CD14-positive monocyte (primary cell): ENCODE measurements around the gene SMARCC1. TPM values are rescaled to one million over a fixed set of nuclear protein-coding genes. Genes with fewer than 3 reads are reported as not detected.
A peak's percentile ranks its signal among the peaks of the same experiment; 100 is the strongest.

Experiments used
- DNase-seq, 3 donors: peaks; one replicate each; pipeline ENCODE4 v3.0.0-alpha.2; 2011 to 2022
- H2AFZ ChIP-seq: 2 replicates; pipeline ENCODE4 v1.6.0; 2012; ENCODE audit warnings: mild to moderate bottlenecking, low read depth, low read length, inconsistent platforms; ENCODE audit not compliant: insufficient read depth, poor library complexity, severe bottlenecking
- H3K27ac ChIP-seq, 2 donors: 1 replicate in 1 of 2; 2 replicates in 1 of 2; pipeline ENCODE4 v1.5.1; 2012 to 2013; ENCODE audit warnings: low read length in 2 of 2, control low read depth in 1 of 2, inconsistent platforms in 1 of 2, low read depth in 1 of 2, mild to moderate bottlenecking in 1 of 2
- H3K27me3 ChIP-seq, 2 donors: one replicate each; pipeline versions ENCODE4 v1.6.0 to v1.6.1; 2011 to 2013; ENCODE audit warnings: low read length in 2 of 2; ENCODE audit not compliant: control insufficient read depth in 2 of 2, insufficient read depth in 2 of 2
- H3K36me3 ChIP-seq, 2 donors: replicated peaks in 1 of 2; 1 replicate in 1 of 2; 2 replicates in 1 of 2; pipeline versions ENCODE4 v1.5.1 to v1.6.1; 2012 to 2013; ENCODE audit warnings: low read length in 2 of 2, control low read depth in 1 of 2, inconsistent platforms in 1 of 2, mild to moderate bottlenecking in 1 of 2; ENCODE audit not compliant: insufficient read depth in 2 of 2, control insufficient read depth in 1 of 2
- H3K4me1 ChIP-seq, 2 donors: 1 replicate in 1 of 2; 2 replicates in 1 of 2; pipeline versions ENCODE4 v1.5.1 to v1.6.1; 2012 to 2013; ENCODE audit warnings: low read length in 2 of 2, control low read depth in 1 of 2, inconsistent platforms in 1 of 2, mild to moderate bottlenecking in 1 of 2, moderate library complexity in 1 of 2; ENCODE audit not compliant: insufficient read depth in 2 of 2, control insufficient read depth in 1 of 2
- H3K4me2 ChIP-seq: replicated peaks from 2 replicates; pipeline ENCODE3; 2012; ENCODE audit warnings: low read length, moderate library complexity, mild to moderate bottlenecking; ENCODE audit not compliant: poor library complexity, severe bottlenecking; ENCODE audit errors: extremely low read depth
- H3K4me3 ChIP-seq, 3 experiments: fragments of 200-600 bp in 1 of 3; sonication (generic) in 1 of 3; replicated peaks in 1 of 3; 1 replicate in 2 of 3; 2 replicates in 1 of 3; pipeline ENCODE4 v1.5.1; 2011 to 2013; ENCODE audit warnings: low read length in 3 of 3, mild to moderate bottlenecking in 3 of 3, control low read depth in 2 of 3, low read depth in 2 of 3, inconsistent platforms in 1 of 3, moderate library complexity in 1 of 3
- H3K79me2 ChIP-seq: 2 replicates; pipeline ENCODE4 v1.6.0; 2012; ENCODE audit warnings: mild to moderate bottlenecking, control low read depth, inconsistent platforms, low read length, moderate library complexity; ENCODE audit not compliant: insufficient read depth
- H3K9ac ChIP-seq: 2 replicates; pipeline ENCODE4 v1.6.0; 2017; ENCODE audit warnings: low read length, mild to moderate bottlenecking; ENCODE audit not compliant: insufficient read depth, poor library complexity, severe bottlenecking
- H3K9me3 ChIP-seq, 2 donors: replicated peaks in 1 of 2; 1 replicate in 1 of 2; 2 replicates in 1 of 2; pipeline versions ENCODE4 v1.5.1 to v1.6.1; 2012 to 2013; ENCODE audit warnings: low read length in 2 of 2, control low read depth in 1 of 2; ENCODE audit not compliant: control insufficient read depth in 1 of 2, insufficient read depth in 1 of 2
- H4K20me1 ChIP-seq: 2 replicates; pipeline ENCODE4 v1.6.0; 2012; ENCODE audit warnings: mild to moderate bottlenecking, low read length, control low read depth, moderate library complexity; ENCODE audit not compliant: insufficient read depth
- H3K27ac Mint-ChIP-seq, 7 donors: one replicate each; pipeline ENCODE4 v1.8.0; 2020; ENCODE audit warnings: mild to moderate bottlenecking in 7 of 7, mixed read lengths in 7 of 7, moderate library complexity in 6 of 7, inconsistent platforms in 2 of 7
- H3K27me3 Mint-ChIP-seq, 3 donors: one replicate each; pipeline ENCODE4 v1.8.0; 2021 to 2022; ENCODE audit warnings: low read depth in 3 of 3, mild to moderate bottlenecking in 3 of 3, mixed read lengths in 3 of 3, moderate library complexity in 3 of 3, inconsistent platforms in 1 of 3
- H3K36me3 Mint-ChIP-seq, 2 donors: one replicate each; pipeline ENCODE4 v1.8.0; 2020; ENCODE audit warnings: mixed read lengths in 2 of 2, inconsistent platforms in 1 of 2, mild to moderate bottlenecking in 1 of 2
- H3K4me1 Mint-ChIP-seq: one replicate; pipeline ENCODE4 v1.8.0; 2020; ENCODE audit warnings: mild to moderate bottlenecking, mixed read lengths
- H3K4me3 Mint-ChIP-seq, 2 donors: one replicate each; pipeline ENCODE4 v1.8.0; 2020; ENCODE audit warnings: mild to moderate bottlenecking in 2 of 2, mixed read lengths in 2 of 2, moderate library complexity in 1 of 2
- H3K9me3 Mint-ChIP-seq, 7 donors: one replicate each; pipeline ENCODE4 v1.8.0; 2020 to 2022; ENCODE audit warnings: mixed read lengths in 7 of 7, mild to moderate bottlenecking in 6 of 7, moderate library complexity in 6 of 7, inconsistent platforms in 2 of 7
- CTCF ChIP-seq: fragments of 200-600 bp; IDR thresholded peaks from one replicate; pipeline ENCODE4 v1.8.0; 2022; ENCODE audit warnings: antibody characterized with exemption, mild to moderate bottlenecking
- WGBS: methylation state at CpG from one replicate; pipeline ENCODE4 v1.1.5; 2013; ENCODE audit warnings: missing lambda C conversion rate; ENCODE audit not compliant: insufficient coverage; 5-methylcytosine and 5-hydroxymethylcytosine counted together
- intact Hi-C, 2 donors: fragments of 100-400 bp; cut with micrococcal nuclease; formaldehyde crosslinking; loops; one replicate each; pipeline versions ENCODE4 v1.15.0 to v1.15.1; 2023
- polyA plus RNA-seq, 3 donors: library from polyadenylated mRNA; depleted of rRNA in 1 of 3; unstranded in 2 of 3; stranded (reverse) in 1 of 3; fragments of 300-500 nt in 2 of 3; fragments of >200 nt in 1 of 3; fragmentation: Illumina TruSeq in 2 of 3; gene quantifications; 1 replicate in 2 of 3; 2 replicates in 1 of 3; pipeline ENCODE4 v1.2.3, GENCODE V29; 2012 to 2021

The SMARCC1 gene
- polyA plus RNA-seq, 3 donors, result 8.8 to 33.5 (median 20.5) TPM

- no peak overlapping the region for H3K4me3 Mint-ChIP-seq
- no peaks in the 10 kb centered on the region for H3K4me1 ChIP-seq
- H3K9ac ChIP-seq, result no peak overlapping the region
- no peak for TF ChIP-seq CTCF
- intact Hi-C loops, result no loop called here
- 100% methylated on average over 1 of the region's 2 CpGs for WGBS
- H3K27me3 Mint-ChIP-seq, result no peaks in the 10 kb centered on the region
- H3K9me3 ChIP-seq, result no peaks in the 10 kb centered on the region
- H2AFZ ChIP-seq, result no peak overlapping the region
- H3K4me1 Mint-ChIP-seq, result peaks cover 2% of the 10 kb centered on the region
- DNase-seq, result no peak
- no peaks in the 10 kb centered on the region for H3K9me3 Mint-ChIP-seq
- peaks cover 3% of the 10 kb centered on the region for H3K79me2 ChIP-seq
- H3K36me3 Mint-ChIP-seq, result peaks cover 46 to 67% of the 10 kb centered on the region in 2 donors
- peak overlapping the region in 1 of 2 donors; percentile 26 for H3K27ac ChIP-seq
- peaks cover 42 to 88% of the 10 kb centered on the region in 2 donors for H3K36me3 ChIP-seq
- H3K27ac Mint-ChIP-seq, result peak overlapping the region in 1 of 7 donors; percentile 25
- H3K4me2 ChIP-seq, result no peak overlapping the region
- H3K4me3 ChIP-seq, result no peak overlapping the region
- H3K27me3 ChIP-seq, result no peaks in the 10 kb centered on the region
- peaks cover 4% of the 10 kb centered on the region for H4K20me1 ChIP-seq
Observed at GRCh38 chr3:47647550-47647949, 134.1 kb downstream of the SMARCC1 start.

GRCh38 chr3:47646362-47646761 lies 135.3 kb downstream of the SMARCC1 start:
- H3K4me1 ChIP-seq, result no peaks in the 10 kb centered on the region
- H4K20me1 ChIP-seq, result peaks cover 4% of the 10 kb centered on the region
- Mint-ChIP-seq H3K36me3 (peaks cover 48 to 66% of the 10 kb centered on the region in 2 donors), H3K4me1 (peaks cover 2% of the 10 kb centered on the region), H3K27ac (peak overlapping the region in 1 of 7 donors; percentile 3), H3K4me3 (no peak overlapping the region), H3K9me3 (no peaks in the 10 kb centered on the region), H3K27me3 (no peaks in the 10 kb centered on the region)
- H3K4me2 ChIP-seq, result no peak overlapping the region
- peaks cover 45 to 88% of the 10 kb centered on the region in 2 donors for H3K36me3 ChIP-seq
- no peak for TF ChIP-seq CTCF
- no peaks in the 10 kb centered on the region for H3K9me3 ChIP-seq
- H3K27ac ChIP-seq, result peak overlapping the region in 1 of 2 donors; percentile 26
- H3K27me3 ChIP-seq, result no peaks in the 10 kb centered on the region
- no peak overlapping the region for H2AFZ ChIP-seq
- no peak overlapping the region for H3K4me3 ChIP-seq
- H3K9ac ChIP-seq, result no peak overlapping the region
- intact Hi-C loops, result no loop called here
- no CpG with 5 or more reads among the region's 4 CpGs for WGBS
- DNase-seq, result no peak
- no peaks in the 10 kb centered on the region for H3K79me2 ChIP-seq
